Liver (tissue), 9 donors: Measurements from ENCODE around the gene MARVELD1. TPM values are rescaled to one million over a fixed set of nuclear protein-coding genes. Genes with fewer than 3 reads are reported as not detected.

ENCODE experiments used
- DNase-seq: peaks from one replicate; pipeline ENCODE4 v3.0.0-alpha.2; 2017; ENCODE audit warnings: low spot score
- H3K27ac ChIP-seq, 2 donors: one replicate each; pipeline ENCODE4 v1.7.0; 2013; ENCODE audit warnings: inconsistent platforms in 2 of 2, low read length in 2 of 2, control low read depth in 1 of 2, low read depth in 1 of 2, mild to moderate bottlenecking in 1 of 2
- H3K27me3 ChIP-seq, 4 donors: one replicate each; pipeline versions ENCODE4 v1.6.1 to v1.7.0; 2013; ENCODE audit warnings: low read length in 3 of 4, inconsistent platforms in 1 of 4, mild to moderate bottlenecking in 1 of 4, moderate library complexity in 1 of 4; ENCODE audit not compliant: control insufficient read depth in 4 of 4, insufficient read depth in 4 of 4
- H3K36me3 ChIP-seq, 4 donors: one replicate each; pipeline versions ENCODE4 v1.6.1 to v1.7.0; 2013; ENCODE audit warnings: low read length in 3 of 4, mild to moderate bottlenecking in 3 of 4, low read depth in 1 of 4, moderate library complexity in 1 of 4; ENCODE audit not compliant: control insufficient read depth in 4 of 4, insufficient read depth in 3 of 4
- H3K4me1 ChIP-seq, 4 donors: one replicate each; pipeline versions ENCODE4 v1.6.1 to v1.7.0; 2013; ENCODE audit warnings: low read length in 3 of 4, mild to moderate bottlenecking in 3 of 4, moderate library complexity in 1 of 4; ENCODE audit not compliant: control insufficient read depth in 4 of 4, insufficient read depth in 4 of 4
- H3K4me3 ChIP-seq, 3 donors: one replicate each; pipeline versions ENCODE4 v1.6.1 to v1.7.0; 2013; ENCODE audit warnings: low read length in 3 of 3, control low read depth in 1 of 3, low read depth in 1 of 3, mild to moderate bottlenecking in 1 of 3
- H3K9ac ChIP-seq, 2 donors: one replicate each; pipeline ENCODE4 v1.7.0; 2013; ENCODE audit warnings: low read length in 2 of 2, mild to moderate bottlenecking in 2 of 2, moderate library complexity in 2 of 2, control low read depth in 1 of 2, low read depth in 1 of 2
- H3K9me3 ChIP-seq, 4 donors: one replicate each; pipeline versions ENCODE4 v1.6.1 to v1.7.0; 2013; ENCODE audit warnings: low read length in 3 of 4; ENCODE audit not compliant: control insufficient read depth in 4 of 4
- ATF3 ChIP-seq: IDR thresholded peaks from 2 replicates; pipeline ENCODE4 v1.6.1; 2016; ENCODE audit warnings: antibody characterized with exemption
- CTCF ChIP-seq: fragments of 150-350 bp; IDR thresholded peaks from 2 replicates; pipeline ENCODE4 v1.5.1; 2017; ENCODE audit warnings: improper control_type of control experiment, low read depth, low read length; ENCODE audit not compliant: missing input control
- EGR1 ChIP-seq, 2 donors: IDR thresholded peaks; 2 replicates each; pipeline ENCODE4 v1.6.1; 2016 to 2018; ENCODE audit warnings: antibody characterized with exemption in 2 of 2, low read depth in 2 of 2
- FOXA1 ChIP-seq: IDR thresholded peaks from 2 replicates; pipeline ENCODE4 v1.6.1; 2016; ENCODE audit warnings: antibody characterized with exemption
- FOXA2 ChIP-seq: IDR thresholded peaks from 2 replicates; pipeline ENCODE4 v1.6.1; 2016; ENCODE audit warnings: antibody characterized with exemption
- GABPA ChIP-seq, 2 donors: IDR thresholded peaks in 1 of 2; conservative IDR thresholded peaks in 1 of 2; 2 replicates each; pipeline ENCODE4 v1.6.1; 2016; ENCODE audit warnings: antibody characterized with exemption in 2 of 2, mild to moderate bottlenecking in 1 of 2, moderate library complexity in 1 of 2
- HNF4A ChIP-seq, 2 donors: conservative IDR thresholded peaks; 2 replicates each; pipeline ENCODE4 v1.6.1; 2016; ENCODE audit warnings: antibody characterized with exemption in 2 of 2, mild to moderate bottlenecking in 2 of 2
- HNF4G ChIP-seq: IDR thresholded peaks from 2 replicates; pipeline ENCODE4 v1.6.1; 2016; ENCODE audit warnings: antibody characterized with exemption
- JUND ChIP-seq, 2 donors: IDR thresholded peaks; 2 replicates each; pipeline ENCODE4 v1.6.1; 2016; ENCODE audit warnings: antibody characterized with exemption in 2 of 2
- MAX ChIP-seq: IDR thresholded peaks from 2 replicates; pipeline ENCODE4 v1.6.1; 2016; ENCODE audit warnings: antibody characterized with exemption
- NR2F2 ChIP-seq: IDR thresholded peaks from 2 replicates; pipeline ENCODE4 v1.6.1; 2016; ENCODE audit warnings: antibody characterized with exemption
- RAD21 ChIP-seq, 2 donors: IDR thresholded peaks; 2 replicates each; pipeline ENCODE4 v1.6.1; 2016; ENCODE audit warnings: antibody characterized with exemption in 2 of 2, mild to moderate bottlenecking in 2 of 2
- REST ChIP-seq: IDR thresholded peaks from 2 replicates; pipeline ENCODE4 v1.6.1; 2016; ENCODE audit warnings: antibody characterized with exemption, mild to moderate bottlenecking
- RXRA ChIP-seq, 2 donors: IDR thresholded peaks; 2 replicates each; pipeline ENCODE4 v1.6.1; 2017 to 2018; ENCODE audit warnings: antibody characterized with exemption in 2 of 2, mild to moderate bottlenecking in 1 of 2
- SP1 ChIP-seq: IDR thresholded peaks from 2 replicates; pipeline ENCODE4 v1.6.1; 2018; ENCODE audit warnings: antibody characterized with exemption, mild to moderate bottlenecking
- YY1 ChIP-seq: IDR thresholded peaks from 2 replicates; pipeline ENCODE4 v1.6.1; 2016; ENCODE audit warnings: antibody characterized with exemption, mild to moderate bottlenecking
- ZBTB33 ChIP-seq: IDR thresholded peaks from 2 replicates; pipeline ENCODE4 v1.6.1; 2016; ENCODE audit warnings: antibody characterized with exemption
- WGBS: extraction: QIAGEN DNeasy Blood & Tissue Kit; methylation state at CpG from one replicate; pipeline ENCODE4 v1.1.7; 2013; 5-methylcytosine and 5-hydroxymethylcytosine counted together
- polyA plus RNA-seq, 2 donors: library from polyadenylated mRNA; stranded (reverse) in 1 of 2; unstranded in 1 of 2; fragments of 200-250 nt in 1 of 2; fragments of >200 nt in 1 of 2; fragmentation: Nextera tagmentation in 1 of 2; extraction: Ambion mirVana in 1 of 2; gene quantifications; one replicate each; pipeline versions ENCODE4 v1.2.1 to v1.2.3, GENCODE V29; 2013 to 2015
- total RNA-seq, 2 donors: library from RNA; depleted of rRNA; stranded (reverse); fragments of >200 nt; gene quantifications; one replicate each; pipeline ENCODE4 v1.2.3, GENCODE V29; 2014
- donor health status: healthy.
- donor health status: healthy.
- donor health status: healthy.
- donor health status: healthy.
- donor health status: healthy.

The MARVELD1 gene
- total and polyA plus RNA-seq, 4 donors, result 0.72 to 3.3 (median 2.8) TPM

GRCh38 chr10:97679594-97679993 lies 33.9 kb upstream of the MARVELD1 start (continued):
- TF ChIP-seq ATF3, result no peak

- WGBS, result 59% methylated on average over 4 of the region's 4 CpGs
- H3K4me3 ChIP-seq, result no peak overlapping the region
- no peak overlapping the region for H3K9ac ChIP-seq
- TF ChIP-seq RAD21 (IDR thresholded peaks at IDR 0.05) (no peak), SP1 (peak; percentile 31), REST (no peak), JUND (IDR thresholded peaks at IDR 0.05) (no peak), ZBTB33 (no peak), YY1 (no peak), NR2F2 (peak; percentile 15), HNF4G (peak; percentile 59), HNF4A (conservative IDR thresholded peaks at IDR 0.05) (peak; percentile 80 to 90), RXRA (IDR thresholded peaks at IDR 0.05) (peak in 1 of 2 donors; percentile 38)
- H3K27ac ChIP-seq, result no peak overlapping the region
- peaks cover 7 to 34% (median 19%) of the 10 kb centered on the region in 4 donors for H3K4me1 ChIP-seq
- H3K27me3 ChIP-seq, result no peaks in the 10 kb centered on the region
- peaks cover 2 to 19% (median 18%) of the 10 kb centered on the region in 4 donors for H3K36me3 ChIP-seq
- no peak for DNase-seq
- no peaks in the 10 kb centered on the region for H3K9me3 ChIP-seq
These were observed 31.5 kb upstream of the MARVELD1 start for GRCh38 chr10:97682042-97682441.

GRCh38 chr10:97683556-97684367 lies 29.8 kb upstream of the MARVELD1 start:
- peak overlapping the region; percentile 28 to 63 (median 59) for H3K4me3 ChIP-seq
- H3K9me3 ChIP-seq, result no peaks in the 10 kb centered on the region
- DNase-seq, result no peak
- H3K9ac ChIP-seq, result peak overlapping the region; percentile 1 to 69
- peaks cover 8 to 47% (median 30%) of the 10 kb centered on the region in 4 donors for H3K4me1 ChIP-seq
- peak overlapping the region; percentile 94 to 97 for H3K27ac ChIP-seq
- peaks cover 0 to 6% (median 5%) of the 10 kb centered on the region in 4 donors for H3K36me3 ChIP-seq
- H3K27me3 ChIP-seq, result no peaks in the 10 kb centered on the region
- 18% methylated on average over 9 of the region's 9 CpGs for WGBS
- no peak for TF ChIP-seq NR2F2
- TF ChIP-seq FOXA1, result no peak
- TF ChIP-seq HNF4G, result no peak
- no peak for TF ChIP-seq FOXA2
- no peak for TF ChIP-seq SP1
- TF ChIP-seq GABPA (IDR thresholded peaks at IDR 0.05 in 1 of 2, conservative IDR thresholded peaks at IDR 0.05 in 1 of 2), result no peak
- TF ChIP-seq ATF3, result no peak
- TF ChIP-seq HNF4A (conservative IDR thresholded peaks at IDR 0.05), result no peak
- no peak for TF ChIP-seq CTCF
- no peak for TF ChIP-seq JUND (IDR thresholded peaks at IDR 0.05)
- TF ChIP-seq RXRA (IDR thresholded peaks at IDR 0.05), result no peak
- no peak for TF ChIP-seq MAX
- TF ChIP-seq ZBTB33, result no peak
- TF ChIP-seq EGR1 (IDR thresholded peaks at IDR 0.05; ENCODE audit: low read depth in 2 of 2), result no peak
- TF ChIP-seq RAD21 (IDR thresholded peaks at IDR 0.05), result no peak
